OCI-LY3 (cell line): ENCODE data around the gene LINGO4.

Experiments
- CTCF ChIP-seq: fragments of 200-600, 300-600 bp; sonication (generic); IDR thresholded peaks from 2 replicates; pipeline ENCODE4 v1.5.1; 2014; ENCODE audit warnings: antibody characterized with exemption, low read length, low read depth
- EZH2phosphoT487 ChIP-seq: fragments of 200-600 bp; shearing (Covaris generic); IDR thresholded peaks from 2 replicates; pipeline ENCODE4 v1.6.1; 2018; ENCODE audit warnings: antibody characterized with exemption, mixed run types, low read depth

GRCh38 chr1:151854658-151855057 lies 49.4 kb upstream of the LINGO4 start:
- TF ChIP-seq CTCF (no peak), EZH2phosphoT487 (no peak)
